HCT116 (cell line): Measurements from ENCODE around the gene PHTF1. TPM values are rescaled to one million over a fixed set of nuclear protein-coding genes. Genes with fewer than 3 reads are reported as not detected.

Experiments
- ATAC-seq: fragments of 200-7000 bp; cut with Tn5 transposase; 2 replicates; pipeline ENCODE4 v1.9.1; 2020; ENCODE audit warnings: mild to moderate bottlenecking, moderate library complexity
- BruUV-seq: library from RNA; stranded (reverse); fragments of 400-500 nt; replicated peaks from 2 replicates; lab custom pipeline; 2021; lab: Mats Ljungman, UMichigan
- CTCF ChIA-PET: fragments of 300-600 bp; sonication (Branson Sonifier 250); formaldehyde crosslinking; loops from one replicate; lab custom pipeline; 2021; ENCODE audit warnings: antibody characterized with exemption; lab: Charles Lee
- POLR2A ChIA-PET: fragments of 300-600, 350-600 bp; sonication (Branson Sonifier 250); formaldehyde crosslinking; loops from one replicate; lab custom pipeline; 2021; ENCODE audit warnings: antibody characterized with exemption; lab: Charles Lee
- RAD21 ChIA-PET, 2 experiments: fragments of 300-600 bp; sonication (Branson Sonifier 250); formaldehyde crosslinking; loops; one replicate each; lab custom pipeline; 2023; ENCODE audit warnings: low total read pairs in 2 of 2; ENCODE audit not compliant: uncharacterized antibody in 2 of 2, unreplicated experiment in 2 of 2, low non-redundant PET in 1 of 2; lab: Charles Lee
- DNase-seq: peaks from one replicate; pipeline ENCODE4 v3.0.0-alpha.2; 2010; ENCODE audit warnings: low read depth, low spot score
- H2AFZ ChIP-seq: fragments of 200-600 bp; shearing (Covaris generic), sonication (generic); 2 replicates; pipeline ENCODE4 v1.6.1; 2017; ENCODE audit warnings: low read depth, mixed run types, mixed read lengths, antibody characterized with exemption, low read length; ENCODE audit not compliant: poor library complexity, severe bottlenecking
- H3K27ac ChIP-seq: 2 replicates; pipeline ENCODE4 v1.5.1; 2012; ENCODE audit warnings: low read depth, low read length
- H3K27me3 ChIP-seq: fragments of 200-600 bp; sonication (generic); 2 replicates; pipeline ENCODE4 v1.6.1; 2016; ENCODE audit warnings: mixed run types, low read length, mixed read lengths; ENCODE audit not compliant: insufficient read depth
- H3K36me3 ChIP-seq, 2 experiments: fragments of 200-500 bp in 1 of 2; fragments of 200-600 bp in 1 of 2; sonication (Bioruptor generic) in 1 of 2; sonication (generic) in 1 of 2; 2 replicates each; pipeline versions ENCODE4 v1.5.1 to v1.6.1; 2014 to 2016; ENCODE audit warnings: low read length in 2 of 2, inconsistent platforms in 1 of 2, mixed read lengths in 1 of 2, mixed run types in 1 of 2; ENCODE audit not compliant: insufficient read depth in 2 of 2, control insufficient read depth in 1 of 2
- H3K4me1 ChIP-seq, 2 experiments: fragments of 200-600 bp in 1 of 2; sonication (generic) in 1 of 2; 2 replicates each; pipeline versions ENCODE4 v1.5.1 to v1.6.1; 2012 to 2017; ENCODE audit warnings: low read length in 2 of 2, inconsistent platforms in 1 of 2, mild to moderate bottlenecking in 1 of 2, mixed read lengths in 1 of 2, mixed run types in 1 of 2, moderate library complexity in 1 of 2; ENCODE audit not compliant: insufficient read depth in 2 of 2, control insufficient read depth in 1 of 2
- H3K4me2 ChIP-seq: fragments of 200-600 bp; sonication (generic); 2 replicates; pipeline ENCODE4 v1.6.1; 2017; ENCODE audit warnings: mixed run types, low read length, mixed read lengths
- H3K4me3 ChIP-seq, 2 experiments: fragments of 200-600 bp in 1 of 2; sonication (generic) in 1 of 2; replicated peaks in 1 of 2; 2 replicates each; pipeline ENCODE4 v1.5.1; 2011 to 2016; ENCODE audit warnings: low read length in 2 of 2, control low read depth in 1 of 2, low read depth in 1 of 2, mild to moderate bottlenecking in 1 of 2, mixed read lengths in 1 of 2, mixed run types in 1 of 2
- H3K79me2 ChIP-seq: fragments of 200-600 bp; sonication (generic); 2 replicates; pipeline ENCODE4 v1.6.1; 2017; ENCODE audit warnings: mild to moderate bottlenecking, mixed run types, low read length, moderate library complexity, mixed read lengths; ENCODE audit not compliant: insufficient read depth
- H3K9ac ChIP-seq: fragments of 200-600 bp; sonication (generic); 2 replicates; pipeline ENCODE4 v1.6.1; 2016; ENCODE audit warnings: low read length, mixed read lengths
- H3K9me2 ChIP-seq: fragments of 200-600 bp; sonication (generic), shearing (Covaris generic); 2 replicates; pipeline ENCODE4 v1.6.1; 2017; ENCODE audit warnings: mixed run types, mild to moderate bottlenecking, moderate library complexity; ENCODE audit not compliant: insufficient read depth
- H3K9me3 ChIP-seq, 2 experiments: fragments of 200-500 bp in 1 of 2; fragments of 200-600 bp in 1 of 2; sonication (Bioruptor generic) in 1 of 2; sonication (generic) in 1 of 2; 2 replicates each; pipeline ENCODE4 v1.6.1; 2014 to 2017; ENCODE audit warnings: low read length in 2 of 2, mixed read lengths in 2 of 2, inconsistent platforms in 1 of 2, low read depth in 1 of 2, mild to moderate bottlenecking in 1 of 2, mixed run types in 1 of 2, moderate library complexity in 1 of 2; ENCODE audit not compliant: control insufficient read depth in 1 of 2, insufficient read depth in 1 of 2
- H4K20me1 ChIP-seq: fragments of 200-600 bp; sonication (generic), shearing (Covaris generic); 2 replicates; pipeline ENCODE4 v1.6.1; 2017; ENCODE audit warnings: mixed run types, mild to moderate bottlenecking, moderate library complexity; ENCODE audit not compliant: insufficient read depth
- ATF3 ChIP-seq: IDR thresholded peaks from 2 replicates; pipeline ENCODE4 v1.6.1; 2012
- CBX3 ChIP-seq: IDR thresholded peaks from 2 replicates; pipeline ENCODE4 v1.6.1; 2012; ENCODE audit warnings: low read depth
- CEBPB ChIP-seq: IDR thresholded peaks from 2 replicates; pipeline ENCODE4 v1.6.1; 2012; ENCODE audit warnings: low read depth
- EGR1 ChIP-seq: IDR thresholded peaks from 2 replicates; pipeline ENCODE4 v1.6.1; 2012; ENCODE audit warnings: low read depth
- ELF1 ChIP-seq: IDR thresholded peaks from 2 replicates; pipeline ENCODE4 v1.6.1; 2012; ENCODE audit warnings: low read depth, borderline replicate concordance
- FOSL1 ChIP-seq: IDR thresholded peaks from 2 replicates; pipeline ENCODE4 v1.6.1; 2012; ENCODE audit warnings: low read depth
- JUND ChIP-seq: IDR thresholded peaks from 2 replicates; pipeline ENCODE4 v1.6.1; 2012
- POLR2A ChIP-seq: IDR thresholded peaks from 2 replicates; pipeline ENCODE4 v1.7.0; 2011; ENCODE audit warnings: borderline replicate concordance; ENCODE audit not compliant: insufficient read depth, insufficient read length; ENCODE audit errors: extremely low read depth
- POLR2AphosphoS5 ChIP-seq: IDR thresholded peaks from 2 replicates; pipeline ENCODE4 v1.6.1; 2011; ENCODE audit warnings: mild to moderate bottlenecking, low read depth, low read length, moderate library complexity
- RAD21 ChIP-seq: IDR thresholded peaks from 2 replicates; pipeline ENCODE4 v1.6.1; 2012; ENCODE audit warnings: low read depth, mild to moderate bottlenecking
- SIN3A ChIP-seq: IDR thresholded peaks from 2 replicates; pipeline ENCODE4 v1.6.1; 2012; ENCODE audit warnings: low read depth
- SP1 ChIP-seq: IDR thresholded peaks from 2 replicates; pipeline ENCODE4 v1.6.1; 2012; ENCODE audit warnings: low read depth
- SRF ChIP-seq: IDR thresholded peaks from 2 replicates; pipeline ENCODE4 v1.6.1; 2012; ENCODE audit warnings: low read depth
- TCF7L2 ChIP-seq: IDR thresholded peaks from 2 replicates; pipeline ENCODE4 v1.7.0; 2011; ENCODE audit warnings: borderline replicate concordance, inconsistent platforms; ENCODE audit not compliant: insufficient read depth, insufficient read length; ENCODE audit errors: extremely low read depth
- YY1 ChIP-seq: IDR thresholded peaks from 2 replicates; pipeline ENCODE4 v1.6.1; 2011; ENCODE audit warnings: low read length, low read depth, moderate library complexity, mild to moderate bottlenecking; ENCODE audit not compliant: insufficient replicate concordance; ENCODE audit errors: extremely low read depth
- ZFX ChIP-seq: fragments of 450-650 bp; IDR thresholded peaks from 2 replicates; pipeline ENCODE4 v1.6.1; 2017
- ZNF274 ChIP-seq: fragments of 200-500 bp; sonication (Bioruptor generic); IDR thresholded peaks from 2 replicates; pipeline ENCODE4 v1.6.1; 2014; ENCODE audit warnings: mild to moderate bottlenecking, low read depth, low read length, inconsistent platforms
- intact Hi-C: fragments of 100-400 bp; cut with micrococcal nuclease; formaldehyde crosslinking; loops from 2 replicates; pipeline ENCODE4 v1.10.0; 2022
- total RNA-seq: library from RNA; stranded (reverse); gene quantifications from one replicate; pipeline ENCODE4 v1.2.1, GENCODE V29; 2021; ENCODE audit not compliant: unreplicated experiment
- TF ChIP-seq, protein P1 (sequence below), 3 experiments: fragments of 200-600 bp in 1 of 3; sonication (generic) in 1 of 3; IDR thresholded peaks in 2 of 3; conservative IDR thresholded peaks in 1 of 3; 2 replicates each; pipeline ENCODE4 v1.5.1; 2012 to 2017; ENCODE audit warnings: low read depth in 2 of 3, low read length in 2 of 3, antibody characterized with exemption in 1 of 3, borderline replicate concordance in 1 of 3, control low read depth in 1 of 3, mild to moderate bottlenecking in 1 of 3, mixed read lengths in 1 of 3, mixed run types in 1 of 3, moderate library complexity in 1 of 3; ENCODE audit not compliant: insufficient read depth in 1 of 3

The PHTF1 gene
- total RNA-seq, 1 experiment from 2014 or later: 11.4 TPM

DNA sequence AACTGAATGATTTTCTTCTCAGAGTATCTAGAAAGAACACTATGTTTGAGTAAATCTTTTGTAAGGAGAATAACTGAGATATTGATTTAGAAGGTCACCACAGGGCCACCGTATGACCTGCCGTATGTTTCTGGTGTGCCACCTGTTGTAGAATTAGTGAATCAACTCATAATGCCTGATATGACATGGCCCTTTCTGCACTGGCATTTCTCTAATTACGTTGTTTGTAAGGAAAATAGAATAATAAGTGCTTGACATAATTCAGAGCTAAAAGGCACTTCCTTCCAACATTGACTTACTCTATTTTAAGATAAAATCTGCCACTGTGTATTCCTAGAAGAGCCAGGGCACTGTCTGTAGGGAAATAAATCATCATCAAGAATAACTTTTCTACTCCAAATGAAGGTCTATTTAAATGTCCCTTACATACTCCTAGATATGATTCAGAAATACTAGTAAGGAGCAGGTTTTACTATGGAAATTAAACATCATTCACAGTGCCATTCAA, 101.7 kb downstream of the PHTF1 start:
- H3K9me2 ChIP-seq: no peaks in the 10 kb centered on the region
- no peak for DNase-seq
- H4K20me1 ChIP-seq: no peaks in the 10 kb centered on the region
- no peaks in the 10 kb centered on the region for H3K79me2 ChIP-seq
- CTCF ChIA-PET: no interaction called here
- H3K9ac ChIP-seq: no peak overlapping the region
- no peaks in the 10 kb centered on the region for H3K36me3 ChIP-seq
- ATAC-seq: no peak
- no TSS peak for BruUV-seq
- RAD21 ChIA-PET: no interaction called here
- H3K27ac ChIP-seq: no peak overlapping the region
- no peak overlapping the region for H3K4me2 ChIP-seq
- H3K4me1 ChIP-seq: no peaks in the 10 kb centered on the region
- no peak for TF ChIP-seq SP1
- TF ChIP-seq JUND: no peak
- no peak for TF ChIP-seq POLR2A
- TF ChIP-seq TCF7L2: no peak
- TF ChIP-seq RAD21: no peak
- no peak for TF ChIP-seq FOSL1
- no peak for TF ChIP-seq ZFX
- no peak for TF ChIP-seq ELF1
- TF ChIP-seq SRF: no peak
- no peak for TF ChIP-seq SIN3A
- no peak for TF ChIP-seq YY1
- no peak for TF ChIP-seq CBX3
- TF ChIP-seq ZNF274: no peak
- TF ChIP-seq CEBPB: no peak
- TF ChIP-seq POLR2AphosphoS5: no peak
- no peak for TF ChIP-seq ATF3
- TF ChIP-seq EGR1: no peak
- TF ChIP-seq, protein P1, sequence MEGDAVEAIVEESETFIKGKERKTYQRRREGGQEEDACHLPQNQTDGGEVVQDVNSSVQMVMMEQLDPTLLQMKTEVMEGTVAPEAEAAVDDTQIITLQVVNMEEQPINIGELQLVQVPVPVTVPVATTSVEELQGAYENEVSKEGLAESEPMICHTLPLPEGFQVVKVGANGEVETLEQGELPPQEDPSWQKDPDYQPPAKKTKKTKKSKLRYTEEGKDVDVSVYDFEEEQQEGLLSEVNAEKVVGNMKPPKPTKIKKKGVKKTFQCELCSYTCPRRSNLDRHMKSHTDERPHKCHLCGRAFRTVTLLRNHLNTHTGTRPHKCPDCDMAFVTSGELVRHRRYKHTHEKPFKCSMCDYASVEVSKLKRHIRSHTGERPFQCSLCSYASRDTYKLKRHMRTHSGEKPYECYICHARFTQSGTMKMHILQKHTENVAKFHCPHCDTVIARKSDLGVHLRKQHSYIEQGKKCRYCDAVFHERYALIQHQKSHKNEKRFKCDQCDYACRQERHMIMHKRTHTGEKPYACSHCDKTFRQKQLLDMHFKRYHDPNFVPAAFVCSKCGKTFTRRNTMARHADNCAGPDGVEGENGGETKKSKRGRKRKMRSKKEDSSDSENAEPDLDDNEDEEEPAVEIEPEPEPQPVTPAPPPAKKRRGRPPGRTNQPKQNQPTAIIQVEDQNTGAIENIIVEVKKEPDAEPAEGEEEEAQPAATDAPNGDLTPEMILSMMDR (IDR thresholded peaks at IDR 0.05 in 2 of 3, conservative IDR thresholded peaks at IDR 0.05 in 1 of 3; ENCODE audit: borderline replicate concordance in 1 of 3, insufficient read depth in 1 of 3, low read depth in 2 of 3, low read length in 2 of 3): no peak
- H3K9me3 ChIP-seq: no peaks in the 10 kb centered on the region
- intact Hi-C loops: no loop called here
- H3K27me3 ChIP-seq: no peaks in the 10 kb centered on the region
- POLR2A ChIA-PET: no interaction called here
- H3K4me3 ChIP-seq: no peak overlapping the region
- H2AFZ ChIP-seq: no peak overlapping the region
